Measurements from ENCODE around the gene LPCAT1.
"Not testable (repeated sequence)": the region's sequence is repeated elsewhere in the genome, so short reads cannot be mapped to it uniquely, and the experiment has no call there.

Gene LPCAT1

GRCh38 chr5:1467341-1468246 is 56.2 kb downstream of the LPCAT1 start:
- DNase-seq, result no peak
- TF ChIP-seq POLR2A (IDR thresholded peaks at IDR 0.05; ENCODE audit: low read length), result no peak
- TF ChIP-seq GATA1 (IDR thresholded peaks at IDR 0.05; ENCODE audit: low read depth, low read length), result no peak

GRCh38 chr5:1466631-1467265 is 57.0 kb downstream of the LPCAT1 start:
- no peak for TF ChIP-seq POLR2A (IDR thresholded peaks at IDR 0.05; ENCODE audit: low read length)
- no peak for DNase-seq

GRCh38 chr5:1465966-1466471 is 57.7 kb downstream of the LPCAT1 start:
- no peak for TF ChIP-seq GATA1 (IDR thresholded peaks at IDR 0.05; ENCODE audit: low read depth, low read length)
- TF ChIP-seq POLR2A (IDR thresholded peaks at IDR 0.05; ENCODE audit: low read length), result no peak
- no peak for DNase-seq

GRCh38 chr5:1465117-1465516 is 58.6 kb downstream of the LPCAT1 start:
- TF ChIP-seq GATA1 (IDR thresholded peaks at IDR 0.05; ENCODE audit: low read depth, low read length), result no peak
- DNase-seq, result no peak

GRCh38 chr5:1464511-1464910 is 59.2 kb downstream of the LPCAT1 start:
- TF ChIP-seq POLR2A (IDR thresholded peaks at IDR 0.05; ENCODE audit: low read length), result no peak
- TF ChIP-seq GATA1 (IDR thresholded peaks at IDR 0.05; ENCODE audit: low read depth, low read length), result no peak
- no peak for DNase-seq

- TF ChIP-seq POLR2A (IDR thresholded peaks at IDR 0.05; ENCODE audit: low read length) (no peak), GATA1 (IDR thresholded peaks at IDR 0.05; ENCODE audit: low read depth, low read length) (no peak)
- DNase-seq, result no peak
Observed at GRCh38 chr5:1464096-1464446, 59.7 kb downstream of the LPCAT1 start.

GRCh38 chr5:1463326-1464095 is 60.2 kb downstream of the LPCAT1 start:
- TF ChIP-seq GATA1 (IDR thresholded peaks at IDR 0.05; ENCODE audit: low read depth, low read length), result no peak
- no peak for TF ChIP-seq POLR2A (IDR thresholded peaks at IDR 0.05; ENCODE audit: low read length)
- no peak for DNase-seq

GRCh38 chr5:1462358-1462757 is 61.4 kb downstream of the LPCAT1 start:
- no peak for DNase-seq
- TF ChIP-seq POLR2A (IDR thresholded peaks at IDR 0.05; ENCODE audit: low read length) (no peak), GATA1 (IDR thresholded peaks at IDR 0.05; ENCODE audit: low read depth, low read length) (no peak)

GRCh38 chr5:1461396-1461795 is 62.4 kb downstream of the LPCAT1 start:
- TF ChIP-seq POLR2A (IDR thresholded peaks at IDR 0.05; ENCODE audit: low read length) (no peak), GATA1 (IDR thresholded peaks at IDR 0.05; ENCODE audit: low read depth, low read length) (no peak)
- no peak for DNase-seq

GRCh38 chr5:1460054-1460682 is 63.6 kb downstream of the LPCAT1 start:
- no peak for DNase-seq
- TF ChIP-seq POLR2A (IDR thresholded peaks at IDR 0.05; ENCODE audit: low read length), result no peak
- no peak for TF ChIP-seq GATA1 (IDR thresholded peaks at IDR 0.05; ENCODE audit: low read depth, low read length)

- not testable (repeated sequence) for DNase-seq
Observed at GRCh38 chr5:1459435-1459834, 64.3 kb downstream of the LPCAT1 start.

- DNase-seq, result not testable (repeated sequence)
Observed at GRCh38 chr5:1456110-1456881, 67.5 kb downstream of the LPCAT1 start.

GRCh38 chr5:1453613-1454012 is 70.1 kb downstream of the LPCAT1 start:
- TF ChIP-seq GATA1 (IDR thresholded peaks at IDR 0.05; ENCODE audit: low read depth, low read length), result no peak
- no peak for DNase-seq
